DMS79 treated with DMSO at 0.1 percent for 48 hours (cell line): ENCODE data around the gene CAMK2D.
A peak's percentile ranks its signal among the peaks of the same experiment; 100 is the strongest.

Source experiments
- DNase-seq: peaks from one replicate; lab custom pipeline; 2025; lab: John Stamatoyannopoulos, UW

Gene CAMK2D

DNA sequence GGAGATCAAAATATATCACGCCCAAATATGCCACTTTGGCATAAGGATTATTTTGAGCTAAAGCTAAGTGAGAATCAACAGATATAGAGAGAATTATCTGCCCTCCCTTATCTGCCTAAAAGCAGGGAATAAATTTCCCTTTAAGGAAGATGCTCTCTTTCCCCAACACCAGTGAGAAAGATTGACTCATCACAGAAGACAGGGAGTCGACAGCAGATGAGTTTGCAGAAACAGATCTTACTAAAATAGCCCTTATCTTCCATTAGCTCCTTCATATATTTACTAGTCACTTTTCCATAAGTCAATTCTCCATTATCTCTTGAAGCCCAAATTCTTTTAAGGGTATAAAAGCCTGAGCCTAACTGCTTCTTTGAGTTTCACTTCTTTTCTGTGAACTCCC is 156.6 kb downstream of the CAMK2D start:
- no peak for DNase-seq

DNA sequence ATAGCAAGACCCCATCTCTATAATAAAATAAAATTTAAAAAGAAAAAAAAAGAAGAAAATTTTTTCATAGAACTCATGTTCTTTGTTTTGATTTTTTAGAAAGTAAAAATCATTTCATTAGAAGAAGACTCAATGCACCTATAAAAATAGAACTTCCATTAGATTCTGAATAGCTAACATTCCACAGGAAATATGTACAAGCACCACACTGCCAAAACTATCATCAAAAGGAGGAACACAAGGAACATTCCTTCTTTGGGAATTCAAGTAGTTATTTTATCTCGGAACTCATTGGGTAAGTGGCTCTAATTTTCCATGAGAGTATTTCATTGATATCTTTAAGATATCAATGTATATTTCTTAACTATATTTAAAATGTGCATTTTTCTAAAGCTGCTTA is 157.6 kb downstream of the CAMK2D start:
- no peak for DNase-seq

DNA sequence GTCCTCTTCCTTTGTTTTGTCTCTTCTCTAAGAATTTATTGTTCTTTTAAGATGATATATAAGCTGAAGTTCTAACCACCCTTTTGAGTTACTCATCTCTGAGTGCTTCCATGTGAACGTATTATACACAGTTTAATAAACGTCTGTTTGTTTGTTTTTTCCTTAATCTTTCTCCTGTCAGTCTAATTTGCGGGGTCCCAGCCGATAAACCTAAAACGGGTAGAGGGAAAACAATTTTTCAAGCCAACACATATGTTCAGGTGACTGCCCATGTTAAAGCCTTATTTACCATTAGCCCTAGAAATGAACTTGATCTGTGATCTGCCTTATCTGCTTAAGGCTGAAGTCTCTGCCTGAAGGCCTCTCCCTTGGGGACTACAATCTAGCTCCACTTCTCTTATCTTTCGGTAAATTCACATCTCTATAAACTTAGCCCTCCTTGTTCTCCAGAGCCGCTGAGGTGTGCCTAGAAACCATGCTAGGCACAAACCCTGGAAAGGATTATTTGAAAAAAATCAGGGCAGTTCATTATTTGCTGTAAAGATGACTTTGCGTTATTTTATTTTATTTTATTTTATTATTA is 158.8 kb downstream of the CAMK2D start:
- DNase-seq: no peak

DNA sequence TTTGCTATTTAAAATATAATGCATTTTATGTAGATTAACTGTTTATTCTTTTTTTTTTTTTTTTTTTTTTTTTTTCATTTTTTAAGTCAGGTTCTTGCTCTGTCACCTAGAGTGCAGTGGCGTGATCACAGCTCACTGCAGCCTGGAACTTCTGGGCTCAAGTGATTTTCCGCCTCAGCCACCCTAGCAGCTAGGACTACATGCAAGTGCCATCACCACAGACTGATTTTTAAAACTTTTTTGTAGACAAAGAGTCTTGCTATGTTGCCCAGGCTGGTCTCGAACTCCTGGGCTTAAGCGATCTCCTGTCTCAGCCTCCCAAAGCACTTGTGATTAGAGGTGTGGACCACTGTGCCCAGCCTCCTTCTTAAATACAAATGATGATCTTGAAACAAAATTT is 159.9 kb downstream of the CAMK2D start:
- no peak for DNase-seq

DNA sequence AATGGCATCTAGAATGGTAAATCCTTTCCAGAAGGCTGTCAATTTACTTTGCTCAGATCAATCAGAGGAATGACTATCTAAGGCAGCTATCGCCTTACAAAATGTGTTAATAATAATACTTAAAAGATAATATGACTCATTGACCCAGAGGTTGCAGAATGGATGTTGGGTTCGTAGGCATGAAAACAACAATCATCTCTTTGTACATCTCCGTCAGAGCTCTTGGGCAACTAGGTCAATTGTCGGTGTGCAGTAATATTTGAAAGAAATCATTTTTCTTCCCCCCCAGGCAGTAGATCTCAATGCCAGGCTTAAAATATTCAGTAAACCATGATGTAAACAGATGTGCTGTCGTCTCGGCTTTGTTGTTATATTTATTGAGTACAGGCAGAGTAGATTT is 165.1 kb downstream of the CAMK2D start:
- DNase-seq: no peak

DNA sequence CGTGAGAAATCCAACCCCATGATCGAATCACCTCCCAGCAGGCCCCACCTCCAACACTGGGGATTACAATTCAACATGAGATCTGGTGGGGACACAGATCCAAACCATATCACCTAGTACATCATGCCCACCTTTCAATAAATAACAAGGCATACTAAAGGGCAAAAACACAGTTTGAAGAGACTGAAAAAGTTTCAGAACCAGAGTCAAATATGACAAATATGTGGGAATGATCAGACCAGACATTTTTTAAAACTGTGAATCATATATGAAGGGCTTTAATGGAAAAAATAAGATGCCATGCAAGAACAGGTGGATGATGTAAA is 167.3 kb downstream of the CAMK2D start:
- DNase-seq: no peak

DNA sequence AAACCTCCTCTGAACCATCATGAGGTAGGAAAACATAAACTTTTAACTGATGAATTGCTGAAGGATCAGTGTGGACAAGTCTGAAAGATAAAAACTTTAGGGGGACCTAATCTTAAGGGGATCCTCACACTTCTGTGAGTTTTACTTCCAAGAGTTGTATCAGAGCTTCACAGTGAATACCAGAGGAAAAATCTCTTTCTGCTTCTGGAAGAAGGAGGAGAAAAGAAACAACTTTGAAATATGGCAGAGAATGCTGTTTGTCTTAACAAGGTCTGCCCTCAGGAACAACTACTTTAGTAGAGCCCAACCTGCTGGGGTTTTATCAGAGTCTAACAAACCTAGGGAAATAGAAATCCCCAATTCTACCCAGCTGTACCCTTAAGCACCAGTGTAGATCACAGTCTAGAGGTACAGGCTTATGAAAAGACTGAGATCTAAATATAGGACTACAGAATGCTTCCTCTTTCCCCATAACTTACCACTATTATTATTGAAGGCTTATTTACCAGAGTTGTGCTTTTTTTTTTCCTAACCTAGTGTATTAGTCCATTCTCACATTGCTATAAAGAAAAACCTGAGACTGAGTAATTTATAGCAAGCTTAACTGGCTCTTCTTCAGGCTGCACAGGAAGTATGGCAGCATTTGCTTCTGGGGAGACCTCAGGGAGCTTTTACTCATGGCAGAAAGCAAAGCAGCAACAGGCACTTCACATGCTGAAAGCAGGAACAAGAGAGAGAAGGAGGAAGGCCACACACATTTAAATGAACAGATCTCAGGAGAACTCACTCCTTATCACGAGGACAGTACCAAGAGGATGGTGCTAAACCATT is 167.9 kb downstream of the CAMK2D start:
- DNase-seq: no peak

DNA sequence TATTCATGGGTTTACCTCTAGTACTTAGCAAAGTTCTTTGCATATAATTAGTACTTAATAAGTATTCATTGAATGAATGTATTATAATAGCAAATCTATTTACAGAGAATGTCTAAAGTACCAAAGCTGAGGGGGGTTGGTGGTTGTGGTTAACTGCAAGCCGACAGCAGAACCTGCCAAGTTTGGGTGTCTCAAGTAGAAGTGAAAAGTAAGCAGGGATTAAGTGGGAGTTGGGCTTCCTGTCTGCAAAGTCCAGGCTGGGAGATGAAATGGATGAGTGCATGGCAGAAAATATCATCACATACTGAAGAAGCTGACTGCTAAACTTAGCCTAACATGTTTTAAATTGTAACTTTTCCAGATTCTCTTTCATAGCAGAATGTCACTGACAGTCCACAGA is 169.6 kb downstream of the CAMK2D start:
- no peak for DNase-seq

DNA sequence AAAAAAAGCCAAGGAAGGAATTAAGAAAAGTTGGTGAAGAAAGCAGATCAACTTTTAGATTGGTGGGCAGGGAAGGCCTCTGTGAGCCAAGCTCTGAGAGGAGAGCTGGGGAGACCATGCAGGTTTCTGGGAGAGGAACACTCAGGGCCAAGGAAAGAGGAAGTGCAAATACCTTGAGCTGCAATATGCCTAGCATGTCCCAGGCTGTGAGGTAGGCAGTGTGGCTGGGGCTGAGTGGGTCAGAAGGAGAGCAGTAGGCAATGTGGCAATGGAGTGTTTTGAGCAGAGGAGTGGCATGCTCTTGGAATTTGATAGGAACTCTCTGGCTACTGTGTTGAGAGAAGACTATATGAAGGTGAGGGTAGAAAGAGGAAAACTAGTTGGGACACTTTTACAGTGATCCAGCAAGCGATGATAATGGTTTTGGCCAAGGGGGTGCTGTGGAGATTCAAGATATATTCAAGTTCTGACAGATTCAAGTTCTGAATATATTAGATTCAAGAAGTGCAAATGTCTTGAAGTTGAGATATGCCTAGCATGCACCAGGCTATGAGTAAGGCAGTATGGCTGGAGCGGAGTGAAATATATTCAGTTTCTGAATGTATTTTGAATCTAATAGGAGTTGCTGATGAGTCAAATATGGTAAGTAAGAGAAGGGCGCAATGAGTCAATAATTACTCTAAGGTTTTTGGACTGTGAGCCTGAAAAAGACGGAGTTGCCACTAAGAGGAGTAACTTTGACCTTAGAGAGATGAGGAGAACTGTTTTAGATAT is 172.5 kb downstream of the CAMK2D start:
- DNase-seq: no peak

DNA sequence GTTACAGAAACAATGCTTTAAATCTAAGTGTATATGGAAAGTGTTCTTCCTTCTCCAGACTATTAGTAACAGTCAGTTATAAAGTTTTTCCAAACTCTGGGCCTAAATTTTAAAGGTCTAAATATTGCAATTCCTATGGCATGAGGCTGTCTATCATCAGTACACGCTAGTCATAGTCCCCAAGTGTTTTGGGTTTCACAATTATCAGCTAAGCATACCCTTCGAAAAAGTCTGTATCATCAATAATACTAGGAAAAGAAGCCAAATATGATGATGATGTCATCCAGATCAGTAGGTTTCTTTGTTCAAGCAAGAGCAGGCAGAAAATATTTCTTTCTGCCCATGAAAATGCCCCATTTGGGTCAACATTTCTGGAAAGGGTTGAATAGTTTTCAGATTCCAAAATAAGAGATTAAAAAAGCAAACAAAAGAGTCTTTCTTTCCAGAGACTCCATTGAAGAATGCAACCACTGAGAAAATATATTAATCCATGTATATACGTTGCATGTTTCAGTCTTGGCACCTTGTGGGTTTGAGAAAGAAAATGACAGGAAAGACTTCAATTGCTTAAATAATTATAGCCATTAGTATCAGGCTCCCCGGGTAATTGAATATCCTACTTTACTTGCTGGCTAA is 173.8 kb downstream of the CAMK2D start:
- no peak for DNase-seq

DNA sequence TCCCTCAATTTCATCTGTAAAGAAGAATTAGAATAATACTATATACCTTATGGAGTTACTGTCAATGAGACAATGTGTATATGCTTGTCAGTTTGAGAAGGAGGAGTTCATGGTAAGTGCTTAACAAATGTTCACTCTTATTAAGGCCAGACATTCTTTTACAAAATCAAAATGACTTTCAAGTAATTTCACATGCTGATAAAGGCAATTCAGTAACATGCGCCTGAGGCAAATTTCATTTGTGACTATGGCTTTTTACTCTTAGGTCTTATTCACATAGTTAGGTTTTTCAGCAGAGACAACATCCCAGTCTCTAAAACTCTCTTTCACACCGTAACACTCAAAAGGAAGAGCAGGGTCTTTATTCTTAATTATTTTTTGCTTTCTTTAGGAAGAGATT is 174.4 kb downstream of the CAMK2D start:
- no peak for DNase-seq

DNA sequence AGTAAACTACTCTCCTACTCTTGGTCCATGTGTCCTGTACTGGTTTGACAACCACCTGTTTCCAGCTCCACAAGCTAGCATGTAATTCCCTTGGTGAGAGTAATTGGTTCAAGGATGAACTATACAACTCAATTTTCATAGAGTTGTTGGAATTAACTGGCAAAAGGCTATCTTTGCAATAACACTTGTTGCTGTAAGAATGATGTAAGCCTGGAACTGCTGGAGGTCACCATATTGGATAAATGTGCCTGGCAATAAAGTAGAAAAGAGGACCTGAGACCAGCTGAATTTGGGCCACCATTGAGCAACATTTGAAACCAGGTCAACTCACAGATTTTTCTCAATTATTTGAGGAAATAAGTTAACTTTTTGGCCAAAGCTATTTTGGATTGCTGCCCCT is 175.5 kb downstream of the CAMK2D start:
- DNase-seq: no peak

DNA sequence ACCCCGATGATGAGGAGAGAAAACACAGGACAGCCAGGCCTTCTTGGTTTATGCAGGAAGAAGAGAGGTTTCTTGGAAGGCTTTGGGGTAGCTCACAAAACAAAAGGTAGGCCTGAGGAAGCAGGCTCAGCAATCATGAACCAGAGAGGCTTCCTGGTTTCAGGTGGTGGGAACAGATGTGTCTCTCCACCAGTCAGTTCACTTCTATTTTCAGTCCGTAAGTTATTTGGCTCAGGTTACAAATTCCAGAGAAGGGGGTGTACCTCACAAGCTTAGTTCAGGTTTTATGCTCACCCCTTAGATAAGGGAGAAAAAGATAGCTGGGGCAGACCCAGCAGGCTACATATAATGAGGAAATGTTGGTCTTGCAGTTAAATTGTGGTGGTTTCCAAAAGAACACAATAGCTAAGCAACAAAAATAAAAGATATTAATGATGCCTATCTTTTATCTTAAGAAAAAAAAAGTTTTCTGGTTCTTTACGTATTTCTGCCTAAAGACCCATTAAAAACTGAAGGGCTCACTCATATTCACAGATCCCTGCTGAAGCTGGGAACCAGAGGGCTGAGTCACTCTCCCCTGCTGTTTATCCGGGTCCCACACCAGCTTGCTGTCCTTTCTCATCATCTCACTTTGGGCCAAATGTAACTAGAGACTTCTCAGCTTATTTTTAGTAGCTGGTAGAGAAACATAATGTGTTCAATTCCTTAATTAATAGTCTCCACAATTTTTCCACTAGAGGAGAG is 177.0 kb downstream of the CAMK2D start:
- DNase-seq: no peak

DNA sequence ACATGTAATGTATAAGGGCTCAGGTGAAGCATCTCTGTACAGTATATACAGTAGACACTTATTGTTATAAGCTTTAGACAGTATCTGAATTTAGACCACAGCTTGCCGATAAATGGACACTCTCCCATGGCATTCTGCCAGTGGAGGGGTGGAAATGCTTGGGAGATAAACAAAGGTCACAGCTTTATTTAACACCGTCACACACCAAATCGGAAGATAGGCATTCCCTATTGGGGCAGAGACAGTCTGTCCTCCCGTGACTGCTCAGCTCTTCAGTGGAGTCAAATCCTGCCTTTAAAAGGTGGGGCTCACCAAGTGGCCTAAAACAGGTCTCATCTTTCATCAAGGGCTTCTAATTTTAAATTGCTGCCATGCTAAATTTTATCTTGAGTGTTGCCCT is 178.8 kb downstream of the CAMK2D start:
- DNase-seq: no peak

DNA sequence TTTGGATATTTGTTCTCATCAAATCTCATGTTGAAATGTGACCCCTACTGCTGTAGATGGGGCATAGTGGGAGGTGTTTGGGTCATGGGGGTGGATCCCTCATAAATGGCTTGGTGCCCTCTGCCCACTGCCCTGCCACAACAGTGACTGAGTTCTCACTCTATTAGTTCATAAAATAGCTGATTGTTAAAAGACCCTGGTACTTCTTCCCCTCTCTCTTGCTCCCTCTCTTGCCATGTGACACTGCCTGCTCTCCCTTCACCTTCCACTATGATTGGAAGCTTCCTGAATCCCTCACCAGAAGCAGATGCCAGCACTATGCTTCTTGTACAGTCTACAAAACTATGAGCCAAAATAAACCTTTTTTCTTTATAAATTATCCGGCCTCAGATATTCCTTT is 182.2 kb downstream of the CAMK2D start:
- DNase-seq: no peak

DNA sequence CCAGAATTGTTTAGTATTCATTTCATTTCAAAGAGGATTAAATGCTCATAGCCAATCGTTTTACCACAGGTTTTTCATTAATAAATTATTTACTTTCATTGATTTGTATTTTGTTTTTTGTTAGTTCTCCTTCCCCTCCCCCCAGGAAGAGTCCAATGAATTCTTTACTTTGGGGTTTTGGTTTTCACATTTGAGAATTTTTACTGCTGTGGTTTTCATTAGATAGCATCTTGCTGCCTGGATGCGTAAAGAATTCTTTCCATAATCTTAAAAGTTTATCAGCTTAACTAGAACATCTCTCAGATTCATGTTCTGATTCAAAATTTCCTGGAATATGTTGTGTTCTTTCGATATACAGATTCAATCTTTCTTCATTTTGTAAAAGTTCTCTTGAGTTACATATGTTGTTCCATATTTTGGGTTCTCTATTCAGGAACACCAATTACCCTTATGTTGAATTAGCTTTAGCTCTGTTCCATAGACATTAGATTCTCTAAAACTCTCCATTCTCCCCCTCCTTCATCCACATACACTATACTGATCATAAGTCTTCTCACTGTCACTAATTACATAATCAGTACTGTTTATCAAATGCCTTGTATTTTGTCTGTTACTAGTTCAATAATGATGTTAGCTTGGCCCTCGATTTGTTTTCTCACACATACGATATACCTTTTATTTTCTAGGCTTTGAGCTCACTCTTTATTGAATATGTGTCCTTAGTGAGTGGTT is 184.4 kb downstream of the CAMK2D start:
- DNase-seq: no peak

DNA sequence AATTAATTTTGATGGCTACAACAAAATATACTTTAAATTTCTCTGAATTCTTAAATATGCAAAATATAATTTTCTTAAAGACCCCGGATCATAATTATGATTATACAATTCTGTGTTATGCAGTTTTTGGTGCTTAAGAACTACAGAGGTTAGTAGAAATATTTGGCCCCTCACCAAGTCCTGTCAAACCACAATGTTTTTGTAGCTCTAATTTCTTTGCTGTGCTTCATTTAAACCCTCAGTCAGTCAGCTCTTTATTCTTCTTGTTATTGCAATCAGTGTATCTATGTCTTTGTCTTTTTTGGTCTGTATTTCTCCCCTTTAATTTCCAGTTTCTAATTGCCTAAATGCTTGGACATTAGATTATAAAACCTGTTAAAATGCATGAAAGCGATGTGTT is 186.1 kb downstream of the CAMK2D start:
- peak; percentile 18 for DNase-seq

DNA sequence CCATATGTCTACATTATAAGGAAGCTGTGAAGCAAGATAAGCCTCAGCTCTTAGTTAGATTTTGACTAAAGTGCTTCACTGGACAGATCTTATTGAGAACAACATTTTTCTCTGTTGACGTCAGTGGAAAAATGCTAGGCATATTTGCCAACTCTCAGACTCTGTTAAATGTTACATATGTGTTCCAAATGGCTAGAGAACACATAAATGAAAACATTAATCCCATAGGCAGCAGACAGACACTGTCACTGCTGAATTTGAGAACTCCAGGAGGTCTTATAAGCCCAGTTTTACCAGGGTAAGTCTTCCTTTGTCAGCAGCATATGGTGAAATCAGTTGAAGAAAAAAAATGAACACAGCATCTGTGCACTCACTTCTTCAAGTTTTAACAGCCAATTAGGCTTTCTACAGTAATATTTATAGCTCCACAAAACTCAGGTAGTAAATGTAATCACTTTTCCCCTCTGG is 186.9 kb downstream of the CAMK2D start:
- no peak for DNase-seq

DNA sequence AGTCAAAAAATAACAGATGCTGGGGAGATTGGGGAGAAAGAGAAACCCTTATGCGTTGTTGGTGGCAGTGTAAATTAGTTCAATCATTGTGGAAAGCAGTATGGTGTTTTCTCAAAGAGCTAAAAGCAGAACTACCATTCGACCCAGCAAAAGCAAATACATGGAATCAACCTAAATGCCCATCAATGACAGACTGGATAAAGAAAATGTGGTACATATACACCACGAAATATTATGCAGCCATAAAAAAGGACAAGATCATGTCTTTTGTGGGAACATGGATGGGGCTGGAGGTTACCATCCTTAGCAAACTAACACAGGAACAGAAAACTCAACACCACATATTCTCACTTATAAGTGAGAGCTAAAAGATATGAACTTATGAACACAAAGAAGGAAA is 188.9 kb downstream of the CAMK2D start:
- no peak for DNase-seq

DNA sequence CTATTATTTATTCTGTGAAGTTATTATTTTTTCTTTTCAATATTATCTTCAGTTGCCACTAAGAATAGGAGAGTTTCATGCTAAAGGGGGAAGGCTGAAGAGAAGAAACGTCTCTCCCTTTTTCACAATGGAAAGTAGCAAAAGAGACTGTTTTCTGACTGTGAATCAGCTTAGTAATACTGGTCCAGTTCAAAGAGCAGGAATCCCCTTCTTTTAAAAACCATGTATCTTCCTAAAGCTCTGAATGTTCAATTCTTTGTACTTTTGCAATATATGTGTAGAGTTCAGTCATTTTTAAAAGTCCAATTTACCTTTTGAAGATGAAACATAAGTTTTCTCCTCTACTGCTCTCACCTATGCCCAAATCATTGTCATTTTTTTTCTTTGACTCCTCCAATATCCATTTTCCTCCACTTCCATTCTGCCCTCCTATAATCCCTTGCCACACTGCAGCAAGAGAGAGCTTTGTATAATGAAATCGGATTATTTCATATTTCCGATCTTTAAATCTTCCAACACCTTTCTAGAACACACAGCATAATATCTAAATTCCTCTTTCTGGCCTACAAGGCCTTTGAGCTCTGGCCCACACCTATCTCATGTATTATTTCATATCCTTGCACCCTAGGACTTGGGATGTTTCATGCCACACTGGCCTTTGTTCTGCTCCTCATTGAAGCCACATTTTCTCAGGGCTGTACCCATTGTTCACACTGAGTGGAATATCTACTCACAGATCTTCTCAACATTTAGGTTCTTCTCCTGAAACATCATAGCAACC is 195.3 kb downstream of the CAMK2D start:
- DNase-seq: no peak

DNA sequence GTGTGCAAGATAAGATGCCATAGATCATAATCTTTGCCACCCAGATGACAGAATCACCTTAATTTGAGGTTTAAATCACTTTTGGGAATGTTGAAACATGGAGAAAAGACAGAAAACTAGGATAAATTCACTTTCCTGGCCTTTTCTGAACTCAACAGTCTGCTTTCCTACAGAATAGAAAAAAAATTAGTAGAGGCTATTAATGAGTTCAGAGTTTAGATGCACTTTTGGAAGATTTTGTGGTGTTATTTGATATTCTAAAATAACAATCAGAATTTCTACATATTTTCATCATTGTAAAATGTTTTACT is 195.9 kb downstream of the CAMK2D start:
- no peak for DNase-seq
